Omental fat pad (tissue), 4 donors: ENCODE measurements around the gene SNPH. TPM values are rescaled to one million over a fixed set of nuclear protein-coding genes. Genes with fewer than 3 reads are reported as not detected.

Experiments
- ATAC-seq: fragments of 150-250 bp; one replicate; pipeline ENCODE4 v1.9.1; 2016; ENCODE audit warnings: mild to moderate bottlenecking, moderate library complexity; ENCODE audit not compliant: low FRiP score
- DNase-seq: peaks from one replicate; pipeline ENCODE4 v3.0.0-alpha.2; 2019; ENCODE audit warnings: low spot score
- total RNA-seq, 4 donors: library from RNA; depleted of rRNA; stranded (reverse); fragments of >200 nt; gene quantifications; one replicate each; pipeline ENCODE4 v1.1.0, GENCODE V29; 2016
- TF ChIP-seq, protein P1 (sequence below), 3 donors: fragments of 450-650 bp; IDR thresholded peaks; one replicate each; pipeline ENCODE4 v1.5.1; 2016 to 2017; ENCODE audit warnings: antibody characterized with exemption in 3 of 3, mild to moderate bottlenecking in 3 of 3, moderate library complexity in 2 of 3

Gene SNPH
- total RNA-seq, 4 donors from 2014 or later: 2.0 to 3.9 (median 2.5) TPM

DNA sequence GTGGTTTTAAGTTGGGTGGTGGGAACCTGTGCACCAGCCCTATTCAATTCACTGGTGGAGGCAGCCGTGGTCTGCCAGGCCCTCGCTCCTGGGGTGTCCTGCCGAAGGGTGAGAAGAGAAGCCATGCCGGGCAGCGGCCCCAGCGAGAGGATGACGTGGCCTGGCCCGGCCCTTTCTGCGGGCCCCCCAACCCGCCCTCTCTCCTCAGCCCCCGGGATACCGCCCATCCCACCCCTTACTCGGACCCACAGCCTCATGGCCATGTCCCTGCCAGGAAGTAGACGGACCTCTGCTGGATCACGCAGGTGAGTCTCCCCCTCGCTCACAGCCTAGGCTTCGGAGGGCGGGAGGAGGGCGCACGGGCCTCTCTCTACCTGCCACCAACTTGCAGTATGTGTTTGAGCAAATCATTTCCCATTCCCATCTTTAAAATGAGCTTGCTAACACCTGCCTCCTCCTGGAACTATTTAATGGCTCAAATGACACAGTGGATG, 30.1 kb downstream of the SNPH start:
- TF ChIP-seq, protein P1, sequence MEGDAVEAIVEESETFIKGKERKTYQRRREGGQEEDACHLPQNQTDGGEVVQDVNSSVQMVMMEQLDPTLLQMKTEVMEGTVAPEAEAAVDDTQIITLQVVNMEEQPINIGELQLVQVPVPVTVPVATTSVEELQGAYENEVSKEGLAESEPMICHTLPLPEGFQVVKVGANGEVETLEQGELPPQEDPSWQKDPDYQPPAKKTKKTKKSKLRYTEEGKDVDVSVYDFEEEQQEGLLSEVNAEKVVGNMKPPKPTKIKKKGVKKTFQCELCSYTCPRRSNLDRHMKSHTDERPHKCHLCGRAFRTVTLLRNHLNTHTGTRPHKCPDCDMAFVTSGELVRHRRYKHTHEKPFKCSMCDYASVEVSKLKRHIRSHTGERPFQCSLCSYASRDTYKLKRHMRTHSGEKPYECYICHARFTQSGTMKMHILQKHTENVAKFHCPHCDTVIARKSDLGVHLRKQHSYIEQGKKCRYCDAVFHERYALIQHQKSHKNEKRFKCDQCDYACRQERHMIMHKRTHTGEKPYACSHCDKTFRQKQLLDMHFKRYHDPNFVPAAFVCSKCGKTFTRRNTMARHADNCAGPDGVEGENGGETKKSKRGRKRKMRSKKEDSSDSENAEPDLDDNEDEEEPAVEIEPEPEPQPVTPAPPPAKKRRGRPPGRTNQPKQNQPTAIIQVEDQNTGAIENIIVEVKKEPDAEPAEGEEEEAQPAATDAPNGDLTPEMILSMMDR (IDR thresholded peaks at IDR 0.05): no peak
- no peak for ATAC-seq
- no peak for DNase-seq

DNA sequence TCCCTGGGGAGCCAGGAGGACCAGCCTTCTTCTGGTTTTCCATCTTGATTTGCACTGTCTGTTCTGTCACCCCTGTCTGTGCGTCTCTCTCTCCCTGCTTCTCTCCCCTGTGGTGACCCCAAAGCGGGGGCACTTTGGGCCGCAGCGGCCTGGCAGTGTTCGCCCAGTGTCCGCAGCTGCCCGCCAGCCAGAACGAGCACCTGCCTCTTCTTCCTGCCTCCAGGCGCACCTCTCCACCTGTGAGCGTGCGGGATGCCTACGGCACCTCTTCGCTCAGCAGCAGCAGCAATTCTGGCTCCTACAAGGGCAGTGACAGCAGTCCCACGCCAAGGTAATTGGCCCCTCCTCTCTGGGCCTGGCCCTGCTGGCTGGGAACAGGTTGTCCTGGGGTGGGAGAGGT, 30.8 kb downstream of the SNPH start:
- TF ChIP-seq, protein P1 (IDR thresholded peaks at IDR 0.05): no peak
- ATAC-seq (no peak), DNase-seq (no peak)

DNA sequence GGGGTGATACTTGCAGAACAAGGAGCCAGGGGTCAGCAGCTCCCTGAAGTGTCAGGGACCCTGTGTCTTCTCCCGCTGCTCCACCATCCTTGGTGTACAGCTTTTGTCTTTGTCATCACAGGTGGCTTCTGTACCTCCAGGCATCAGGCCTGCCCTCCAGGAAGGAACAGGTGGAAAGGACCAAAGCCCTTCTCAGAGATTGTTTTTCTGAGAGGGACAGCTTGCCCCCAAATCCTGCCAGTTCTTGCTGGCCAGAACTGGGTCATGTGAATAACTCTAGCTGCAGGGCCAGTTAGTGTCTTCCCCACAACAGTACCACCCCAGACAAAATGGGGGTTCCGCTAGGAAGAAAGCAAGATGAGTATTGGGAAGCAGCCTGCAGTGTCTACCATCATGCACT, 31.4 kb downstream of the SNPH start:
- TF ChIP-seq, protein P1 (IDR thresholded peaks at IDR 0.05): no peak
- no peak for DNase-seq
- no peak for ATAC-seq

DNA sequence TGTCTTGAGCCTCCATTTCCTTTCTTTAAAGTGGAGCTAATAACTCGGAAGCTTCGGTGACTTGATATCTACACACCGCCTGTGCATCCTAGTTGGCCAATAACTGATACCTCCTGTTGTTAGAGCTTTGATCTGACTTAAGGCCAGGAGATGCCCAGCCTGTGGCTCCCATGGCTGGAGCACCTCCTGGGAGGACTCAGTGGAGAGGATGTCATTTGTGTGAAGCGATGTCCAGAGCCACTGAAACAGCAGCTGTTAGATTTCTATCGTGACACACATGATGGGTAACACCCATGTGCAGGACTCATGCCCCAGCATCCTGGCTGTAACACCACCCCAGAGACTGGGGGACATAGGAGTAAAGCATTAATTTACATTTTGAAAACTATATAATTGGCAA, 32.1 kb downstream of the SNPH start:
- DNase-seq: no peak
- TF ChIP-seq, protein P1 (IDR thresholded peaks at IDR 0.05): no peak
- no peak for ATAC-seq

- ATAC-seq (no peak), DNase-seq (no peak)
- TF ChIP-seq, protein P1 (IDR thresholded peaks at IDR 0.05): no peak
These were observed 32.9 kb downstream of the SNPH start for GRCh38 chr20:1298888-1299511.

GRCh38 chr20:1299522-1299921, 33.4 kb downstream of the SNPH start:
- TF ChIP-seq, protein P1 (IDR thresholded peaks at IDR 0.05): no peak
- ATAC-seq (no peak), DNase-seq (no peak)
